ENCODE results near the gene ERICH4. TPM values are rescaled to one million over a fixed set of nuclear protein-coding genes. Genes with fewer than 3 reads are reported as not detected.
A peak's percentile ranks its signal among the peaks of the same experiment; 100 is the strongest.

The ERICH4 gene
- total RNA-seq, 1 donor from 2014 or later = not detected

DNA sequence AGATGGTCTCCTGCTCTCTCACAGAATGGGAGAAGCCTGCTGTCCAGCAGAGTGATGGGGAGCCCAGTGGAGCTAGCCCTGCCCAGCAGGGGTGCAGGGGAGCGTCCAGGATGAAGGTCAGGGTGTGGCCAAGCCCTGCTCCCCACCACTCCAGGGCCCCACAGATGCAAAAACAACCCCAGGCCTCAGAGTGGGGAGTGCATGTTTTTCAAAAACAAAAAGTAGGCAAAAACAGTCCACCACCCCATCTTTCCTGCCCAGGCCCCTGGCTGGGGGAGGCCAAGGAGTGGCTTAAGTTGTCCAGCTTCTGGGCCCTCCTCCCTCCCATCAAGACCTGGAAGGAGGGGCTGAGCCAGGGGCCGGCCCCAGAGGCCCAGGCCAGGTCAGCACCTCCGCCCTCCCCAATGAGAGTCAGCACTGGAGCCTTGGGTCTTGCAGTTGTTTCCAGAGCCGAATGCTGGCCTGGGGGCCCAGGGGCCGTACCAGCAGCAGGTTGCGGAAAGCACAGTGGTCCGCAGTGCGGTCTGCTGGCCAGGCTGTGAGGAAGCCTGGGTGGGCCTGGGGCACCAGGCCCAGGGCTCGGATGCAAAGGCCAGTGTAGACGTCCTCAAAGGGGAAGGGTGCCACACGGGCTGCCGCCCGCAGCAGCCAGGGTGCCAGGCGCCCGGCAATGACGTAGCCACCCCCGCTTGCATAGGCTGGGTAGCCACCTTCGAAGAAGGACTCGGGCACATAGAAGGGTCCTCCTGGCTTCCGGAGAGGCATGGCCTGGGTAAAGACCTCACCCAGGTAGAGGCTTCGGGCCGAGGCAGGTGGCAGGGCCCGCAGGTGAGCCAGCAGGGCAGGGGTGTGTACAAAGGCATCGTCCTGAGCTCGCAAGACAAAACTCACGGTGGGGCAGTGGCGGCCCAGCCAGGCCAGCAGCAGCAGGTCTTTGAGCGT lies 17.5 kb upstream of the ERICH4 start:
- no peak overlapping the region for H3K9ac ChIP-seq (ENCODE audit: low read length)
- Mint-ChIP-seq H3K36me3 (ENCODE audit: low read depth, unreplicated experiment) (peaks cover 15% of the 10 kb centered on the region), H3K27me3 (ENCODE audit: low read depth, unreplicated experiment) (no peaks in the 10 kb centered on the region), H3K4me3 (ENCODE audit: unreplicated experiment) (peak overlapping the region; percentile 56), H3K27ac (ENCODE audit: unreplicated experiment) (no peak overlapping the region), H3K9me3 (ENCODE audit: unreplicated experiment) (no peaks in the 10 kb centered on the region), H3K4me1 (ENCODE audit: low read depth, unreplicated experiment) (peaks cover 10% of the 10 kb centered on the region)
- peaks cover 2% of the 10 kb centered on the region for H3K36me3 ChIP-seq (ENCODE audit: insufficient read depth, low read length)
- H3K27ac ChIP-seq (ENCODE audit: low read depth, low read length) = no peak overlapping the region
- DNase-seq (ENCODE audit: low read depth) (no peak), FAIRE-seq (no peak)
- H3K9me3 ChIP-seq (ENCODE audit: insufficient read depth, low read depth, low read length) = no peaks in the 10 kb centered on the region
- H4K20me1 ChIP-seq (ENCODE audit: insufficient read depth, low read length) = no peaks in the 10 kb centered on the region
- TF ChIP-seq, protein P1, sequence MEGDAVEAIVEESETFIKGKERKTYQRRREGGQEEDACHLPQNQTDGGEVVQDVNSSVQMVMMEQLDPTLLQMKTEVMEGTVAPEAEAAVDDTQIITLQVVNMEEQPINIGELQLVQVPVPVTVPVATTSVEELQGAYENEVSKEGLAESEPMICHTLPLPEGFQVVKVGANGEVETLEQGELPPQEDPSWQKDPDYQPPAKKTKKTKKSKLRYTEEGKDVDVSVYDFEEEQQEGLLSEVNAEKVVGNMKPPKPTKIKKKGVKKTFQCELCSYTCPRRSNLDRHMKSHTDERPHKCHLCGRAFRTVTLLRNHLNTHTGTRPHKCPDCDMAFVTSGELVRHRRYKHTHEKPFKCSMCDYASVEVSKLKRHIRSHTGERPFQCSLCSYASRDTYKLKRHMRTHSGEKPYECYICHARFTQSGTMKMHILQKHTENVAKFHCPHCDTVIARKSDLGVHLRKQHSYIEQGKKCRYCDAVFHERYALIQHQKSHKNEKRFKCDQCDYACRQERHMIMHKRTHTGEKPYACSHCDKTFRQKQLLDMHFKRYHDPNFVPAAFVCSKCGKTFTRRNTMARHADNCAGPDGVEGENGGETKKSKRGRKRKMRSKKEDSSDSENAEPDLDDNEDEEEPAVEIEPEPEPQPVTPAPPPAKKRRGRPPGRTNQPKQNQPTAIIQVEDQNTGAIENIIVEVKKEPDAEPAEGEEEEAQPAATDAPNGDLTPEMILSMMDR (IDR thresholded peaks at IDR 0.05; ENCODE audit: insufficient read depth, low read depth, low read length) = no peak
- no peak for TF ChIP-seq EZH2 (IDR thresholded peaks at IDR 0.05; ENCODE audit: insufficient read depth, low read length)
- no peak overlapping the region for H3K4me3 ChIP-seq (ENCODE audit: insufficient read depth, low read depth, low read length)
- H3K4me1 ChIP-seq (ENCODE audit: insufficient read depth, low read length) = peaks cover 9% of the 10 kb centered on the region
- H3K27me3 ChIP-seq (ENCODE audit: insufficient read depth, low read length) = no peaks in the 10 kb centered on the region
- H2AFZ ChIP-seq (ENCODE audit: low read depth, low read length) = no peak overlapping the region
- H3K4me2 ChIP-seq (ENCODE audit: low read length) = no peak overlapping the region
- H3K79me2 ChIP-seq (ENCODE audit: insufficient read depth, low read length) = no peaks in the 10 kb centered on the region

DNA sequence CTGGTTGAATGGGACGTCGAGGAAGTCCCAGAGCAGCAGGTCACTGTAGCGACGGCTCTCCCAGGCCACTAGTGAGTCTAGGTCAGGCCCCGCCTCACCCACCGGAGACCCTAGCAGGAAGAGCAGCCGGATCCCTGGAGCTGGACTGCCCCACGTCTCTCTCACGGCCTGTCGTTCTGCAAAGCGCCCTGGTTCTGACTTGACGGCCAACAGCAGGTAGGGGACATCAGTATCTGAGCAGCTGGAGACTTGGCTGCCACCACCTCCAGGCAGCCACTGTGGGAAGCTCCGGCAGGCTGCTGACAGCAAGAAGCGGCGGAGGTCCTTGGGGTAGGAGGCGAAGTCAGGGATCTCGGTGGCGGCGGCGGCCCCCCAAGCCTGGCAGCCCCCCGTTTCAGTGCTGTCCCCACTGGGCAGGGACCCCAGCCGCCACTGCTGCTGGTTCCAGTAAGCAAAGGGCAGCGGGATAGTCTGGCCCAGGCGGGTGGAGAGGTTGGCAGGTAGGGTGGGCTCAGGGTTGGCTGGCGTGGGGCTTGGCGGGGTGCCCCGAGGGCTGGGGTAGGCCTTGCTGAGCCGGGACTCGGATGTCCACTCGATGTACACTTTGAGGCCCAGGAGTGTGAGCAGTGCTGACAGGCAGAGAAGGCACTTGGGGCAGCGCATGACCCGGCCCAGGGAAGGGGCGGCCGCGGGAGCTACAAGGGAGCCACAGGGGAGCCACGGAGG lies 16.7 kb upstream of the ERICH4 start:
- no peak overlapping the region for H3K27ac Mint-ChIP-seq (ENCODE audit: unreplicated experiment)
- Histone ChIP-seq H3K27ac (ENCODE audit: low read depth, low read length) (no peak overlapping the region), H3K4me3 (ENCODE audit: insufficient read depth, low read depth, low read length) (no peak overlapping the region), H3K36me3 (ENCODE audit: insufficient read depth, low read length) (peaks cover 2% of the 10 kb centered on the region), H3K27me3 (ENCODE audit: insufficient read depth, low read length) (no peaks in the 10 kb centered on the region), H4K20me1 (ENCODE audit: insufficient read depth, low read length) (no peaks in the 10 kb centered on the region), H3K9ac (ENCODE audit: low read length) (no peak overlapping the region), H3K9me3 (ENCODE audit: insufficient read depth, low read depth, low read length) (no peaks in the 10 kb centered on the region), H3K4me1 (ENCODE audit: insufficient read depth, low read length) (peaks cover 9% of the 10 kb centered on the region), H3K79me2 (ENCODE audit: insufficient read depth, low read length) (no peaks in the 10 kb centered on the region), H2AFZ (ENCODE audit: low read depth, low read length) (no peak overlapping the region), H3K4me2 (ENCODE audit: low read length) (peak overlapping the region; percentile 80)
- TF ChIP-seq, protein P1 (IDR thresholded peaks at IDR 0.05; ENCODE audit: insufficient read depth, low read depth, low read length) = no peak
- TF ChIP-seq EZH2 (IDR thresholded peaks at IDR 0.05; ENCODE audit: insufficient read depth, low read length) = no peak
- no peaks in the 10 kb centered on the region for H3K27me3 Mint-ChIP-seq (ENCODE audit: low read depth, unreplicated experiment)
- H3K36me3 Mint-ChIP-seq (ENCODE audit: low read depth, unreplicated experiment) = peaks cover 15% of the 10 kb centered on the region
- H3K4me1 Mint-ChIP-seq (ENCODE audit: low read depth, unreplicated experiment) = peaks cover 12% of the 10 kb centered on the region
- FAIRE-seq = no peak
- no peak overlapping the region for H3K4me3 Mint-ChIP-seq (ENCODE audit: unreplicated experiment)
- no peak for DNase-seq (ENCODE audit: low read depth)
- H3K9me3 Mint-ChIP-seq (ENCODE audit: unreplicated experiment) = no peaks in the 10 kb centered on the region
